ENCODE results near the gene ABCB8. TPM values are rescaled to one million over a fixed set of nuclear protein-coding genes. Genes with fewer than 3 reads are reported as not detected.

ABCB8 gene
- total and polyA plus RNA-seq, 2 of the 4 experiments (the other 2 are of a cell fraction), result 16.3 to 26.8 TPM

DNA sequence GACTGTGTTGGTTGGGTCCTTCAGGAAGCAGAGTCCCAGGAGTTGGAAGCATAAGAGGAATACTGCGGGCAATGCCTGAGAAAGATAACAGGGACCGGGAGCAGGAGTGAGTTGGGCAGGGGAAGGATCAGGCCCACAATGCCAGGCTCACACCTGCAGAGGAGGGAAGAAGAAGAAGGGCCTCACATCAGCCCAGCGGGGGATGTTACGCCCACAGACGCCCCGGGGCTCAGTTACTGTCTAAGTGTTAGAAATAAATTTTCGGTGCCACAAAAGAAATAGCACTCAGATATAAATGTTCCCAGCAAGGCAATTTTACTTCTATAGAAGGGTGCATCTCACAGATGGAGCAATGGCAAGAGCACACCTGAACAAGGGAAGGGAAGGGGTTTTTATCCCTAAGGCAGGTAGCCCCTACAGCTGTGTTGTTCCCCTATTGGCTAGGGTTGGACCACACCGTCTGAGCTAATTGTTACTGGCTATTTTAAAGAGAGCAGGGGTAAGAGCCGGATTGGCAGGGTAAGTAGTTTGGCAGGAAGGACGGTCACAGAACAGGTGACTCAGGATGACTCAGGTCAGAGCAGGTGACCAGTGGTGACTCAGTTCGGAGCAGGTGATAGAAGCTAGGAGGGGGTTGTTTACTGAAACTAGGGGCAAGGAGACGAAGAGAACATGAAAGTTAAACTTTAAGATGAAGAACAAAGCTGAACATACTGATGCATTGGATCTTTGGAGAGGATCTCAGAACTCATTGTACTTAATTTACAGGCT lies 37.6 kb upstream of the ABCB8 start, which contains the start of gene NOS3:
TSS of gene NOS3 (plus strand) at position 602 of the 771 bp plus-strand sequence. CDS start 2,787 bp downstream, outside the sequence.
- Histone ChIP-seq H2AK9ac (replicated peaks; ENCODE audit: low read depth, low read length, poor library complexity) (no peak within 1 kb of the TSS), H3K9me3 (ENCODE audit: control insufficient read depth, insufficient read depth, low read length) (peaks cover 10% of the 10 kb centered on the region), H4K91ac (ENCODE audit: insufficient read depth, low read depth, low read length) (no peak within 1 kb of the TSS), H3K4me1 (ENCODE audit: control insufficient read depth, insufficient read depth, low read length) (peaks cover 1% of the 10 kb centered on the region; the same call in 1 of the 2 replicates), H3K4ac (ENCODE audit: low read depth, low read length) (no peak within 1 kb of the TSS), H2BK5ac (ENCODE audit: low read depth, low read length, poor library complexity, severe bottlenecking) (no peak within 1 kb of the TSS), H3K27me3 (ENCODE audit: control insufficient read depth, insufficient read depth, low read length) (peaks cover 6% of the 10 kb centered on the region; the same call in 1 of the 2 replicates), H2BK120ac (ENCODE audit: low read depth, low read length) (no peak within 1 kb of the TSS), H4K8ac (ENCODE audit: low read depth in 2 of 2, low read length in 2 of 2) (no peak within 1 kb of the TSS), H3K9me1 (ENCODE audit: insufficient read depth, low read length) (no peaks in the 10 kb centered on the region), H2BK15ac (ENCODE audit: low read depth, low read length) (no peak within 1 kb of the TSS), H3K56ac (ENCODE audit: extremely low read depth, insufficient read depth, low read length) (no peak within 1 kb of the TSS), H3K27ac (ENCODE audit: insufficient read depth, low read length) (no peak within 1 kb of the TSS), H4K5ac (ENCODE audit: low read depth, low read length) (no peak within 1 kb of the TSS), H3K23ac (ENCODE audit: low read depth, low read length) (no peak within 1 kb of the TSS), H3K18ac (ENCODE audit: low read depth, low read length) (no peak within 1 kb of the TSS), H2AK5ac (ENCODE audit: low read depth, low read length) (no peak within 1 kb of the TSS), H3K9ac (ENCODE audit: low read depth, low read length) (no peak within 1 kb of the TSS), H3K4me2 (ENCODE audit: low read depth, low read length) (no peak within 1 kb of the TSS), H3K4me3 (ENCODE audit: insufficient read depth, low read depth, low read length) (no peak within 1 kb of the TSS), H3K14ac (replicated peaks; ENCODE audit: low read depth, low read length) (no peak within 1 kb of the TSS), H2BK20ac (ENCODE audit: low read depth, low read length) (no peak within 1 kb of the TSS), H3K36me3 (ENCODE audit: control insufficient read depth, insufficient read depth, low read length) (no peaks in the 10 kb centered on the region), H3K79me1 (ENCODE audit: low read depth in 1 of 2, low read length in 2 of 2) (no peaks in the 10 kb centered on the region), H2AFZ (replicated peaks; ENCODE audit: low read length, poor library complexity) (no peak within 1 kb of the TSS), H4K20me1 (ENCODE audit: insufficient read depth, low read length) (no peaks in the 10 kb centered on the region)
- dilution Hi-C loops (cut with HindIII; ENCODE audit: low sequenced_read_pairs, unreplicated experiment) (no loop called here), intact Hi-C loops (cut with micrococcal nuclease) (no loop called here), in situ Hi-C loops (cut with MboI; ENCODE audit: low sequenced_read_pairs) (loop anchor here (25.0 kb wide), 1 partner anchor 578 kb away; a partner anchor contains a TSS)
- TF ChIP-seq, protein P1, sequence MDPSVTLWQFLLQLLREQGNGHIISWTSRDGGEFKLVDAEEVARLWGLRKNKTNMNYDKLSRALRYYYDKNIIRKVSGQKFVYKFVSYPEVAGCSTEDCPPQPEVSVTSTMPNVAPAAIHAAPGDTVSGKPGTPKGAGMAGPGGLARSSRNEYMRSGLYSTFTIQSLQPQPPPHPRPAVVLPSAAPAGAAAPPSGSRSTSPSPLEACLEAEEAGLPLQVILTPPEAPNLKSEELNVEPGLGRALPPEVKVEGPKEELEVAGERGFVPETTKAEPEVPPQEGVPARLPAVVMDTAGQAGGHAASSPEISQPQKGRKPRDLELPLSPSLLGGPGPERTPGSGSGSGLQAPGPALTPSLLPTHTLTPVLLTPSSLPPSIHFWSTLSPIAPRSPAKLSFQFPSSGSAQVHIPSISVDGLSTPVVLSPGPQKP (IDR thresholded peaks at IDR 0.05; ENCODE audit: borderline replicate concordance, low read depth, low read length), result no peak
- TF ChIP-seq MXI1 (IDR thresholded peaks at IDR 0.05; ENCODE audit: borderline replicate concordance, low read depth, low read length), result no peak
- TF ChIP-seq CEBPB (IDR thresholded peaks at IDR 0.05; ENCODE audit: low read depth, low read length), result no peak
- no peak for TF ChIP-seq RAD21 (IDR thresholded peaks at IDR 0.05; ENCODE audit: low read length)
- TF ChIP-seq RFX5 (IDR thresholded peaks at IDR 0.05; ENCODE audit: low read depth, low read length), result no peak
- TF ChIP-seq FOS (IDR thresholded peaks at IDR 0.05; ENCODE audit: low read depth, low read length), result no peak
- no peak for TF ChIP-seq MAZ (IDR thresholded peaks at IDR 0.05; ENCODE audit: borderline replicate concordance, low read depth, low read length)
- TF ChIP-seq, protein P2, sequence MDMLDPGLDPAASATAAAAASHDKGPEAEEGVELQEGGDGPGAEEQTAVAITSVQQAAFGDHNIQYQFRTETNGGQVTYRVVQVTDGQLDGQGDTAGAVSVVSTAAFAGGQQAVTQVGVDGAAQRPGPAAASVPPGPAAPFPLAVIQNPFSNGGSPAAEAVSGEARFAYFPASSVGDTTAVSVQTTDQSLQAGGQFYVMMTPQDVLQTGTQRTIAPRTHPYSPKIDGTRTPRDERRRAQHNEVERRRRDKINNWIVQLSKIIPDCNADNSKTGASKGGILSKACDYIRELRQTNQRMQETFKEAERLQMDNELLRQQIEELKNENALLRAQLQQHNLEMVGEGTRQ (IDR thresholded peaks at IDR 0.05; ENCODE audit: low read depth, low read length), result no peak
- no peak for TF ChIP-seq BHLHE40 (IDR thresholded peaks at IDR 0.05; ENCODE audit: low read depth, low read length)
- CTCF ChIA-PET, result no interaction called here
- ATAC-seq (ENCODE audit: low read depth), result no peak
- POLR2A ChIA-PET (ENCODE audit: unreplicated experiment), result no interaction called here
- 83% methylated on average over 3 of the region's 12 CpGs; no CpG with 5 or more reads in 1 of the 2 experiments for WGBS, 2 experiments (ENCODE audit: extremely low coverage in 2 of 2, insufficient read length in 1 of 2)
- DNase-seq, result no peak
- BruUV-seq (replicated peaks), result no TSS peak
